Measurements from ENCODE around the gene SH3RF2. TPM values are rescaled to one million over a fixed set of nuclear protein-coding genes. Genes with fewer than 3 reads are reported as not detected.

SH3RF2 gene
- total and polyA plus RNA-seq, 2 donors (not counting 1 experiment from before 2014, with no cell fraction given) = 0.03 TPM; not detected in 1

DNA sequence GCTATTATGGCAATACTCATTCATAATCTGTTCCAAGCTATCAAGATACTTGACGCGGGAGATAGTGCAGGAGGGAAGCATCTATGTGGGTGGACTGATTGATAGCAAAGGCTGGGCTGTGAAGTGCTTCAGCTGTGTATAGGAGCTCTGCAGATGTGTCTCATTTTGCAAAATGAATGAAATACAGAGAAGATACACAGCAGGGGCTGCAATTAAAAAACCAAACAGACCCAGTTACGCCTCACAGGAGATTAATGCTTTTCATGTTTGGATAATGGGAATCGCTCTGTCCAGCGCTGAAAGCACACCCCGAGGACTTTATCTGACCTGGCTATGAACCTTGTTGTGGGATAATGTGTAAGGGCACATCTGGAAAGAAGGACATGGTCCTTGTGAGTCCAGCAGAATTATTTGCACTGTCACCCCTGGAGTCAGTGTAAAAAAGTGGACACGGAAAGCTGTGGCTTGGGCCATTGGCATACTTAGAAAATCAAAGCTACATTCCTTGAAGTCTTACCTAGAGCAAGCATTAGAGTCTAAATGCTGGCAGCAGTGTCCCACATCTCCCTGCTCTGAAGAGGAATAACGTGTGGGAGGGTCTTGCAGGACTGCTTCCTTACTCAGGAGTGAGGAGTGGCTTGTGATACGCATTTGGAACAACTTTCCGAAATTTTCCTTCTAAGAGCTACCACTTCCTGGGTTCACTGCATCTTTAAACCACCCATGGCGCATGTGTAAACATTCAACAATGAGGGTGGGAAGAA, 2.6 kb downstream of the SH3RF2 start:
- Histone ChIP-seq H3K36me3 (replicated peaks in 1 of 2; ENCODE audit: control extremely low read depth in 1 of 2, control insufficient read depth in 1 of 2, extremely low read depth in 1 of 2, insufficient read depth in 2 of 2, low read length in 1 of 2) (no peaks in the 10 kb centered on the region), H3K4me3 (ENCODE audit: control extremely low read depth in 1 of 5, extremely low read depth in 1 of 5, insufficient read depth in 1 of 5, low read depth in 2 of 5, low read length in 4 of 5) (no peak overlapping the region), H2AFZ (ENCODE audit: insufficient read depth, low read depth, low read length, poor library complexity, severe bottlenecking) (no peak overlapping the region), H3K79me2 (ENCODE audit: control insufficient read depth, insufficient read depth, low read length) (no peaks in the 10 kb centered on the region), H3K4me1 (ENCODE audit: control insufficient read depth in 2 of 2, insufficient read depth in 2 of 2, low read length in 2 of 2) (no peaks in the 10 kb centered on the region), H3K27ac (ENCODE audit: low read length in 2 of 2) (no peak overlapping the region), H3K4me2 (replicated peaks; ENCODE audit: low read depth, low read length, poor library complexity, severe bottlenecking) (no peak overlapping the region), H3K9ac (ENCODE audit: low read length) (no peak overlapping the region), H4K20me1 (ENCODE audit: control insufficient read depth, insufficient read depth, low read length, poor library complexity, severe bottlenecking) (no peaks in the 10 kb centered on the region), H3K27me3 (replicated peaks in 1 of 4; ENCODE audit: control extremely low read depth in 1 of 4, control insufficient read depth in 3 of 4, insufficient read depth in 4 of 4, low read length in 3 of 4) (peaks cover 0 to 6% (median 2%) of the 10 kb centered on the region in 4 experiments), H3K9me3 (ENCODE audit: control extremely low read depth in 1 of 3, control insufficient read depth in 2 of 3, insufficient read depth in 1 of 3, low read length in 2 of 3) (no peaks in the 10 kb centered on the region)
- no peaks in the 10 kb centered on the region for H3K4me1 Mint-ChIP-seq
- ChIA-PET POLR2A (no interaction called here), CTCF (no interaction called here)
- no peak for TF ChIP-seq EZH2 (IDR thresholded peaks at IDR 0.05; ENCODE audit: borderline replicate concordance, insufficient read depth, low read depth, low read length, poor library complexity, severe bottlenecking)
- TF ChIP-seq CTCF (IDR thresholded peaks at IDR 0.05) = no peak
- 86% methylated on average over 6 of the region's 11 CpGs for WGBS (ENCODE audit: insufficient coverage)
- intact Hi-C loops (cut with micrococcal nuclease) = no loop called here
- no peaks in the 10 kb centered on the region for H3K9me3 Mint-ChIP-seq (ENCODE audit: insufficient read depth)
- H3K27ac Mint-ChIP-seq = no peak overlapping the region
- DNase-seq (no peak), ATAC-seq (ENCODE audit: low read depth) (no peak)
- H3K27me3 Mint-ChIP-seq = peaks cover 43% of the 10 kb centered on the region
- no peak overlapping the region for H3K4me3 Mint-ChIP-seq

DNA sequence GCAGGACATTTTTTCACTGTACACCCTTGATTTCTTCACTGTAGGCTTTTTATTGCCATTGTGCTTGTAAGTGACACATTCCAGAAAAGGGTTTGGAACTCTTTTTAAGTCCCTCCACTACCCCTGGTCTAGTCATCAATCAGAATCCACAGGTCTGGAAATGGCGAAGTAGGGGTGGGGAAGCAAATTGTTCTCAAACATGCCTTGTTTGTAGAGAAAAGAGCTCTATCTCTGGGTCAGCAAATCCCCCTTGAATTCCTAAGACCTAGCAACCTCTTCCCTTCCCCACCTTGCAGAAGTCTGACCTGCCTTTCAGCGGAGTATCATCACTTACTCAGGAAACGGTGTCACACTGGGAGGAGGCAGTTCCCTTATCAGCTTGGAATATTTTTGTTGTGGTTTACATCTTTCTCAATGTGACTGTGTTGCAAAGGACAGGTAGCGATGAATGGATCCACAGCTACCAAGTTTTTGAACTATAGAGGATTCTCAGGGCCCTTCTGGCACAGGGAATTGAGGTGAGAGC, 3.2 kb downstream of the SH3RF2 start:
- no peaks in the 10 kb centered on the region for H3K36me3 ChIP-seq (replicated peaks in 1 of 2; ENCODE audit: control extremely low read depth in 1 of 2, control insufficient read depth in 1 of 2, extremely low read depth in 1 of 2, insufficient read depth in 2 of 2, low read length in 1 of 2)
- ChIA-PET POLR2A (no interaction called here), CTCF (no interaction called here)
- H2AFZ ChIP-seq (ENCODE audit: insufficient read depth, low read depth, low read length, poor library complexity, severe bottlenecking) = no peak overlapping the region
- DNase-seq (no peak), ATAC-seq (ENCODE audit: low read depth) (no peak)
- Mint-ChIP-seq H3K4me1 (no peaks in the 10 kb centered on the region), H3K27me3 (peaks cover 41% of the 10 kb centered on the region), H3K27ac (no peak overlapping the region), H3K4me3 (no peak overlapping the region), H3K9me3 (ENCODE audit: insufficient read depth) (no peaks in the 10 kb centered on the region)
- H3K9me3 ChIP-seq (ENCODE audit: control extremely low read depth in 1 of 3, control insufficient read depth in 2 of 3, insufficient read depth in 1 of 3, low read length in 2 of 3) = no peaks in the 10 kb centered on the region
- H3K9ac ChIP-seq (ENCODE audit: low read length) = no peak overlapping the region
- H3K27ac ChIP-seq (ENCODE audit: low read length in 2 of 2) = no peak overlapping the region
- no peaks in the 10 kb centered on the region for H3K4me1 ChIP-seq (ENCODE audit: control insufficient read depth in 2 of 2, insufficient read depth in 2 of 2, low read length in 2 of 2)
- no peaks in the 10 kb centered on the region for H3K79me2 ChIP-seq (ENCODE audit: control insufficient read depth, insufficient read depth, low read length)
- WGBS (ENCODE audit: insufficient coverage) = 80% methylated on average over 2 of the region's 4 CpGs
- no peaks in the 10 kb centered on the region for H4K20me1 ChIP-seq (ENCODE audit: control insufficient read depth, insufficient read depth, low read length, poor library complexity, severe bottlenecking)
- H3K4me3 ChIP-seq (ENCODE audit: control extremely low read depth in 1 of 5, extremely low read depth in 1 of 5, insufficient read depth in 1 of 5, low read depth in 2 of 5, low read length in 4 of 5) = no peak overlapping the region
- TF ChIP-seq CTCF (IDR thresholded peaks at IDR 0.05) = no peak
- no peak for TF ChIP-seq EZH2 (IDR thresholded peaks at IDR 0.05; ENCODE audit: borderline replicate concordance, insufficient read depth, low read depth, low read length, poor library complexity, severe bottlenecking)
- peaks cover 0 to 6% (median 3%) of the 10 kb centered on the region in 4 experiments for H3K27me3 ChIP-seq (replicated peaks in 1 of 4; ENCODE audit: control extremely low read depth in 1 of 4, control insufficient read depth in 3 of 4, insufficient read depth in 4 of 4, low read length in 3 of 4)
- intact Hi-C loops (cut with micrococcal nuclease) = no loop called here
- no peak overlapping the region for H3K4me2 ChIP-seq (replicated peaks; ENCODE audit: low read depth, low read length, poor library complexity, severe bottlenecking)

All from B cell (primary cell).